HepG2 (cell line): ENCODE measurements around the gene LCE5A. TPM values are rescaled to one million over a fixed set of nuclear protein-coding genes. Genes with fewer than 3 reads are reported as not detected.

Source experiments
- ATAC-seq: fragments of 200-7000 bp; cut with Tn5 transposase; 3 replicates; pipeline ENCODE4 v1.9.1; 2020; ENCODE audit warnings: mild to moderate bottlenecking, moderate library complexity
- BruUV-seq: library from RNA; stranded (reverse); fragments of 400-500 nt; replicated peaks from 2 replicates; lab custom pipeline; 2021; lab: Mats Ljungman, UMichigan
- CTCF ChIA-PET: fragments of 300-600 bp; formaldehyde crosslinking; extraction: SDS; loops from one replicate; lab custom pipeline; 2021; ENCODE audit warnings: low total read pairs, inconsistent platforms, low intra/inter-chr PET ratio; lab: Yijun Ruan, JAX
- POLR2A ChIA-PET: fragments of 350-600 bp; sonication (Branson Sonifier 250); formaldehyde crosslinking; loops from one replicate; lab custom pipeline; 2020; ENCODE audit warnings: antibody characterized with exemption, inconsistent platforms; lab: Yijun Ruan, JAX
- DNase-seq: peaks from one replicate; pipeline ENCODE4 v3.0.0-alpha.2; 2015; ENCODE audit warnings: low spot score
- FAIRE-seq: peaks from 3 replicates; lab custom pipeline; 2011; peaks lifted over from hg19 to GRCh38; lab: Jason Lieb, UNC
- H2AFZ ChIP-seq: one replicate; pipeline ENCODE4 v1.6.1; 2011; ENCODE audit warnings: low read length, inconsistent platforms
- H3K27ac ChIP-seq: fragments of 300-600 bp; 3 replicates; pipeline ENCODE4 v1.8.0; 2011; ENCODE audit warnings: mixed run types, mild to moderate bottlenecking, mixed read lengths, low read length, inconsistent platforms; ENCODE audit not compliant: insufficient read depth; ENCODE audit errors: extremely low read length
- H3K27me3 ChIP-seq, 2 experiments: fragments of 200-600 bp in 1 of 2; 2 replicates in 1 of 2; 3 replicates in 1 of 2; pipeline versions ENCODE4 v1.6.0 to v1.8.0; 2011; ENCODE audit warnings: low read length in 2 of 2, mild to moderate bottlenecking in 2 of 2, moderate library complexity in 2 of 2, inconsistent platforms in 1 of 2; ENCODE audit not compliant: insufficient read depth in 2 of 2, control insufficient read depth in 1 of 2
- H3K36me3 ChIP-seq, 2 experiments: fragments of 200-600 bp in 1 of 2; replicated peaks in 1 of 2; 2 replicates in 1 of 2; 3 replicates in 1 of 2; pipeline versions ENCODE4 v1.5.1 to v1.8.0; 2011; ENCODE audit warnings: low read length in 2 of 2, inconsistent platforms in 1 of 2; ENCODE audit not compliant: insufficient read depth in 2 of 2, control insufficient read depth in 1 of 2
- H3K4me1 ChIP-seq: 2 replicates; pipeline ENCODE4 v1.5.1; 2012; ENCODE audit warnings: low read length, inconsistent platforms; ENCODE audit not compliant: insufficient read depth
- H3K4me2 ChIP-seq: 2 replicates; pipeline ENCODE4 v1.6.0; 2011; ENCODE audit warnings: low read depth, low read length, inconsistent platforms
- H3K4me3 ChIP-seq, 3 experiments: fragments of 200-600 bp in 1 of 3; sonication (generic), shearing (Covaris generic) in 1 of 3; replicated peaks in 1 of 3; 2 replicates each; pipeline ENCODE4 v1.5.1; 2011 to 2016; ENCODE audit warnings: low read length in 3 of 3, inconsistent platforms in 2 of 3, low read depth in 2 of 3, mild to moderate bottlenecking in 2 of 3, control low read depth in 1 of 3, mixed read lengths in 1 of 3; ENCODE audit not compliant: insufficient read depth in 1 of 3
- H3K79me2 ChIP-seq: one replicate; pipeline ENCODE4 v1.6.1; 2011; ENCODE audit warnings: low read length, inconsistent platforms; ENCODE audit not compliant: insufficient read depth
- H3K9ac ChIP-seq: 2 replicates; pipeline ENCODE4 v1.6.0; 2011; ENCODE audit warnings: mild to moderate bottlenecking, low read depth, low read length, inconsistent platforms; ENCODE audit not compliant: insufficient read depth
- H3K9me3 ChIP-seq: 2 replicates; pipeline ENCODE4 v1.5.1; 2012; ENCODE audit warnings: mild to moderate bottlenecking, low read length
- H4K20me1 ChIP-seq: 2 replicates; pipeline ENCODE4 v1.6.0; 2011; ENCODE audit warnings: inconsistent platforms, mild to moderate bottlenecking, low read length, moderate library complexity; ENCODE audit not compliant: insufficient read depth
- ARHGAP35 ChIP-seq: sonication (generic); formaldehyde crosslinking; IDR thresholded peaks from 2 replicates; pipeline ENCODE4 v1.9.0; 2022; ENCODE audit warnings: mild to moderate bottlenecking, inconsistent platforms, moderate library complexity, missing genetic modification reagents, borderline replicate concordance
- FOXP1 ChIP-seq, 2 experiments: fragments of 450-650 bp in 1 of 2; IDR thresholded peaks; 2 replicates each; pipeline ENCODE4 v1.6.1; 2017 to 2018; ENCODE audit warnings: antibody characterized with exemption in 1 of 2
- GPBP1L1 ChIP-seq: sonication (generic); formaldehyde crosslinking; IDR thresholded peaks from 2 replicates; pipeline ENCODE4 v1.5.0; 2020; ENCODE audit warnings: mild to moderate bottlenecking, missing genetic modification reagents
- IKZF4 ChIP-seq: sonication (generic); formaldehyde crosslinking; IDR thresholded peaks from 2 replicates; pipeline ENCODE4 v1.5.1; 2020; ENCODE audit warnings: borderline replicate concordance, mild to moderate bottlenecking, low read depth, missing genetic modification reagents; ENCODE audit errors: not compliant biosample characterization
- IRF9 ChIP-seq: sonication (generic); formaldehyde crosslinking; IDR thresholded peaks from 2 replicates; pipeline ENCODE4 v1.8.0; 2022; ENCODE audit warnings: missing genetic modification reagents, mild to moderate bottlenecking, borderline replicate concordance
- MTF1 ChIP-seq: sonication (generic); formaldehyde crosslinking; IDR thresholded peaks from 2 replicates; pipeline ENCODE4 v1.5.0; 2020; ENCODE audit warnings: missing genetic modification reagents
- MYC ChIP-seq: sonication (generic); formaldehyde crosslinking; IDR thresholded peaks from 2 replicates; pipeline ENCODE4 v1.9.0; 2021; ENCODE audit warnings: missing genetic modification reagents, borderline replicate concordance
- REPIN1 ChIP-seq: sonication (generic); formaldehyde crosslinking; IDR thresholded peaks from 2 replicates; pipeline ENCODE4 v1.8.0; 2022; ENCODE audit warnings: missing genetic modification reagents, low read depth, mild to moderate bottlenecking, borderline replicate concordance
- SETDB1 ChIP-seq: sonication (generic); formaldehyde crosslinking; IDR thresholded peaks from 2 replicates; pipeline ENCODE4 v1.5.1; 2020; ENCODE audit warnings: missing genetic modification reagents, mild to moderate bottlenecking, borderline replicate concordance
- SMARCC2 ChIP-seq: fragments of 450-650 bp; IDR thresholded peaks from 2 replicates; pipeline ENCODE4 v1.6.1; 2017; ENCODE audit warnings: antibody characterized with exemption, mild to moderate bottlenecking
- TFE3 ChIP-seq: IDR thresholded peaks from 2 replicates; pipeline ENCODE4 v1.6.1; 2016
- TRIM24 ChIP-seq: sonication (generic); formaldehyde crosslinking; IDR thresholded peaks from 2 replicates; pipeline ENCODE4 v1.8.0; 2022; ENCODE audit warnings: mild to moderate bottlenecking, missing genetic modification reagents
- ZNF10 ChIP-seq: sonication (generic); formaldehyde crosslinking; IDR thresholded peaks from 2 replicates; pipeline ENCODE4 v1.4.0; 2020; ENCODE audit warnings: mild to moderate bottlenecking, low read depth, missing genetic modification reagents, borderline replicate concordance
- ZNF207 ChIP-seq: fragments of 450-650 bp; IDR thresholded peaks from 2 replicates; pipeline ENCODE4 v1.6.1; 2016; ENCODE audit warnings: antibody characterized with exemption, borderline replicate concordance
- ZNF788 ChIP-seq: sonication (generic); formaldehyde crosslinking; IDR thresholded peaks from 2 replicates; pipeline ENCODE4 v1.5.0; 2020; ENCODE audit warnings: mild to moderate bottlenecking, missing genetic modification reagents, borderline replicate concordance
- WGBS: methylation state at CpG from one replicate; pipeline ENCODE4 v1.1.6; 2017; ENCODE audit warnings: low lambda C conversion rate; 5-methylcytosine and 5-hydroxymethylcytosine counted together
- in situ Hi-C: cut with HindIII; loops from 2 replicates; pipeline ENCODE4 v1.10.0; 2017; ENCODE audit warnings: low pct_unique_long_range_greater_than_20kb; ENCODE audit not compliant: extremely low pct_ligation_motif_present
- intact Hi-C: fragments of 100-400 bp; cut with micrococcal nuclease; formaldehyde crosslinking; loops from one replicate; pipeline ENCODE4 v1.10.0; 2022; ENCODE audit not compliant: unreplicated experiment
- polyA plus RNA-seq, 8 experiments: library from polyadenylated mRNA; depleted of rRNA in 3 of 8; stranded (reverse) in 7 of 8; unstranded in 1 of 8; fragments of >200 nt; fragmentation: Illumina TruSeq in 4 of 8; extraction: Trizol in 4 of 8; gene quantifications; 2 replicates each; pipeline versions ENCODE4 v1.2.1 to v1.2.3, GENCODE V29; 2011 to 2016; ENCODE audit warnings: low read depth in 4 of 8, missing spikeins in 1 of 8, mixed read lengths in 1 of 8; ENCODE audit not compliant: insufficient read depth in 1 of 8
- total RNA-seq, 5 experiments: library from RNA; depleted of rRNA; stranded (reverse); fragments of >200 nt; fragmentation: Illumina TruSeq; extraction: Trizol; gene quantifications; 2 replicates each; pipeline ENCODE4 v1.2.3, GENCODE V29; 2016; ENCODE audit warnings: low read depth in 1 of 5
- TF ChIP-seq, protein P1 (sequence below): sonication (generic); formaldehyde crosslinking; IDR thresholded peaks from 2 replicates; pipeline ENCODE4 v1.4.0; 2020; ENCODE audit warnings: missing genetic modification reagents; ENCODE audit errors: not compliant biosample characterization

Gene LCE5A
- total and polyA plus RNA-seq, 2 of the 13 experiments (the other 11 are each of a cell fraction or from before 2014, with no cell fraction given): not detected

- no peak for TF ChIP-seq GPBP1L1 (CRISPR knock-in tag)
- TF ChIP-seq, protein P1, sequence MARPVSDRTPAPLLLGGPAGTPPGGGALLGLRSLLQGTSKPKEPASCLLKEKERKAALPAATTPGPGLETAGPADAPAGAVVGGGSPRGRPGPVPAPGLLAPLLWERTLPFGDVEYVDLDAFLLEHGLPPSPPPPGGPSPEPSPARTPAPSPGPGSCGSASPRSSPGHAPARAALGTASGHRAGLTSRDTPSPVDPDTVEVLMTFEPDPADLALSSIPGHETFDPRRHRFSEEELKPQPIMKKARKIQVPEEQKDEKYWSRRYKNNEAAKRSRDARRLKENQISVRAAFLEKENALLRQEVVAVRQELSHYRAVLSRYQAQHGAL (CRISPR knock-in tag): no peak
Observed at GRCh38 chr1:152537496-152537895, 26.9 kb downstream of the LCE5A start (continued).

- Histone ChIP-seq H3K27ac (no peak overlapping the region), H3K36me3 (no peaks in the 10 kb centered on the region), H2AFZ (no peak overlapping the region), H4K20me1 (no peaks in the 10 kb centered on the region), H3K27me3 (0 out of 5 replicates have a peak, but pooled peaks cover 0 to 3% of the 10 kb centered on the region in 2 experiments), H3K9ac (no peak overlapping the region), H3K4me2 (no peak overlapping the region), H3K79me2 (no peaks in the 10 kb centered on the region), H3K9me3 (no peaks in the 10 kb centered on the region), H3K4me3 (no peak overlapping the region), H3K4me1 (no peaks in the 10 kb centered on the region)
- POLR2A ChIA-PET: no interaction called here
- DNase-seq: no peak
- FAIRE-seq: no peak
- no peak for TF ChIP-seq TRIM24 (CRISPR knock-in tag)
- no peak for TF ChIP-seq IKZF4 (CRISPR knock-in tag)
- TF ChIP-seq ZNF207: no peak
- no peak for TF ChIP-seq MTF1 (CRISPR knock-in tag)
- no peak for TF ChIP-seq ZNF788
- no peak for TF ChIP-seq IRF9 (CRISPR knock-in tag)
- TF ChIP-seq MYC (CRISPR knock-in tag): no peak
- no peak for TF ChIP-seq REPIN1
- TF ChIP-seq FOXP1 (IDR thresholded peaks at IDR 0.05): no peak
- TF ChIP-seq FOXP1 (CRISPR knock-in tag; IDR thresholded peaks at IDR 0.05): no peak
- TF ChIP-seq ZNF10: no peak
- TF ChIP-seq ARHGAP35 (CRISPR knock-in tag): no peak
- TF ChIP-seq TFE3: no peak
- TF ChIP-seq SETDB1 (CRISPR knock-in tag): no peak
- TF ChIP-seq SMARCC2: no peak
- no peak for ATAC-seq
- in situ Hi-C loops (no loop called here), intact Hi-C loops (no loop called here)
- CTCF ChIA-PET: no interaction called here
- BruUV-seq: no TSS peak
- 4% methylated on average over 2 of the region's 2 CpGs for WGBS
Observed at GRCh38 chr1:152539901-152540300, 29.3 kb downstream of the LCE5A start.
